SK-MEL-5 (cell line): Measurements from ENCODE around the gene HERC2. TPM values are rescaled to one million over a fixed set of nuclear protein-coding genes. Genes with fewer than 3 reads are reported as not detected.

Source experiments
- DNase-seq: peaks from one replicate; pipeline ENCODE4 v3.0.0-alpha.2; 2016; ENCODE audit warnings: low read depth, low spot score
- in situ Hi-C: cut with HindIII; loops from 2 replicates; pipeline ENCODE4 v1.10.0; 2016; ENCODE audit warnings: low sequenced_read_pairs, high pct_unique_total_duplicates, low pct_unique_long_range_greater_than_20kb
- total RNA-seq: library from RNA; depleted of rRNA; stranded (reverse); fragments of >200 nt; shearing (Covaris generic); gene quantifications from 2 replicates; pipeline ENCODE4 v1.2.3, GENCODE V29; 2014

HERC2 gene
- total RNA-seq, 1 experiment from 2014 or later, result 34.1 TPM

GRCh38 chr15:28098360-28098765 is 223.6 kb downstream of the HERC2 start:
- in situ Hi-C loops, result no loop called here

GRCh38 chr15:28097656-28098359 is 224.2 kb downstream of the HERC2 start:
- no peak for DNase-seq
- in situ Hi-C loops, result no loop called here

More at GRCh38 chr15:28098360-28098765, 223.6 kb downstream of the HERC2 start:
- no peak for DNase-seq

- DNase-seq, result no peak
- in situ Hi-C loops, result no loop called here
These were observed 225.1 kb downstream of the HERC2 start for GRCh38 chr15:28096670-28097431.

GRCh38 chr15:28096411-28096669 is 225.6 kb downstream of the HERC2 start:
- in situ Hi-C loops, result no loop called here
- no peak for DNase-seq

GRCh38 chr15:28094732-28095521 is 227.1 kb downstream of the HERC2 start:
- no peak for DNase-seq
- in situ Hi-C loops, result no loop called here

GRCh38 chr15:28093752-28094535 is 228.0 kb downstream of the HERC2 start:
- peak; percentile 38 for DNase-seq
- in situ Hi-C loops, result no loop called here

- no peak for DNase-seq
- in situ Hi-C loops, result no loop called here
These were observed 230.7 kb downstream of the HERC2 start for GRCh38 chr15:28091313-28091712.

GRCh38 chr15:28086175-28086703 is 235.7 kb downstream of the HERC2 start:
- DNase-seq, result peak; percentile 57
- in situ Hi-C loops, result no loop called here

- DNase-seq, result no peak
- in situ Hi-C loops, result no loop called here
These were observed 236.3 kb downstream of the HERC2 start for GRCh38 chr15:28085489-28086174.

- no peak for DNase-seq
- in situ Hi-C loops, result no loop called here
These were observed 237.4 kb downstream of the HERC2 start for GRCh38 chr15:28084547-28084946.

- in situ Hi-C loops, result no loop called here
- no peak for DNase-seq
These were observed 238.9 kb downstream of the HERC2 start for GRCh38 chr15:28082891-28083684.

GRCh38 chr15:28081594-28081993 is 240.4 kb downstream of the HERC2 start:
- in situ Hi-C loops, result no loop called here
- no peak for DNase-seq

GRCh38 chr15:28080386-28080785 is 241.6 kb downstream of the HERC2 start:
- in situ Hi-C loops, result no loop called here
- peak; percentile 68 for DNase-seq

- DNase-seq, result no peak
- in situ Hi-C loops, result no loop called here
These were observed 242.5 kb downstream of the HERC2 start for GRCh38 chr15:28079313-28079969.

- in situ Hi-C loops, result no loop called here
- no peak for DNase-seq
These were observed 243.7 kb downstream of the HERC2 start for GRCh38 chr15:28078191-28078719.

- in situ Hi-C loops, result no loop called here
These were observed 246.4 kb downstream of the HERC2 start for GRCh38 chr15:28075573-28075972.

More at GRCh38 chr15:28075573-28075972, 246.4 kb downstream of the HERC2 start:
- peak; percentile 92 for DNase-seq
